ENCODE data around the gene ADA.

The ADA gene

DNA sequence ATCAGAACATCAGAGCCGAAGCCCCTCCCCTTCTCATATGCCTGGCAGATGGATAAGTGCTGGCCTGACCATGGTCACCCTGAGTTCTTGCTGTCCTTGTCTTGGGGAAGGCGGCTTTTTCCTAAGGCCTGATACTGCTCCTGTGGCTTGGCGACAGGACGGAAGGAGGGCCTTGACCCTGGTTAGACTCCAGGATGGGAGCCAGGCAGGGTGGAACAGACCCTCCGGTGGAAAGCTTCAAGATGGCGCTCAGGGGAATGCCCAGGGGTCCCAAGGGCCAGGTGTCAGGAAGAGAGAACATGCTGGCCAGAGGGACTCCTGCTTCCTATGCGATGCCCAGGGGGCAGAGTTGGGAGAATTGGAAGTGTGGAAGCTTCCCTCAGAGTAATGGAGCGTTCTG is 29.6 kb downstream of the ADA start:
- DNase-seq: no peak

DNA sequence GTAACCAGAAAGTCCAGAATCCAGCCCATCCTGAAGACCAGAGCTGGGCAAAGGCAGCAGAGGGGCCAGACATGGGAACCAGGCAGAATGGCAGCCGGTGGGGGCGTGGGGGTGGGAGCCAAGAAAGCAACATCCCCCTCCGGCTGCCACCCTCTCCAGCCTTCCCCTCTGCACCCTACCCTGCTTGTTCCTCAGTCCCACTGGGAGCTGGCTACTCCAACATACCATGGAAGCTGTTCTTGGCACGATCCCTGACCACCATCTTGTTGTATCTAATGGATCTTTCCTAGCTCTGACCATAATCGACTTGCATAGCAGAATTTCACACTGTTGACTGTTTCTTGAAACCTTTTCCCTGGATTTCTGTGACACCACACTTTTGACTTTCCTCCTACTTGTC is 30.2 kb downstream of the ADA start:
- DNase-seq: no peak

DNA sequence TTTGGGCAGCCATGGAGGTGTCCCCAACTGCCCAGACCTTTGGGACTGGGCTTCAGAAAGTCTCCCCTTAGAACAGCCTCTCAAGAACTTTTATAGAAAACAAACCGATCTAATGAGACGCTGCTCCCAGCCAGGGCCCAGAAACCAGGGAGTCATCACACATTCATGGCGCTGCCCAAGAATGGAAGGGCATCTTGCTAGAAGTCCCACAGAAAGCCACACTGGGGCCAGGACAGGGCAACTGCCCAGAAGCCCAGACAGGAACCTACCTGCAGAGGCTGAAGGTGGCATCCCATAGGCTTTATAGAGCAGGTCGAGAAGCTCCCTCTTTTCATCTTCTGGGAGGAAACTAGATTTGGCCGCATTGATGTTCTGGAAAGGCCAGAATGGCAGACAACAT is 31.5 kb downstream of the ADA start:
- no peak for DNase-seq

DNA sequence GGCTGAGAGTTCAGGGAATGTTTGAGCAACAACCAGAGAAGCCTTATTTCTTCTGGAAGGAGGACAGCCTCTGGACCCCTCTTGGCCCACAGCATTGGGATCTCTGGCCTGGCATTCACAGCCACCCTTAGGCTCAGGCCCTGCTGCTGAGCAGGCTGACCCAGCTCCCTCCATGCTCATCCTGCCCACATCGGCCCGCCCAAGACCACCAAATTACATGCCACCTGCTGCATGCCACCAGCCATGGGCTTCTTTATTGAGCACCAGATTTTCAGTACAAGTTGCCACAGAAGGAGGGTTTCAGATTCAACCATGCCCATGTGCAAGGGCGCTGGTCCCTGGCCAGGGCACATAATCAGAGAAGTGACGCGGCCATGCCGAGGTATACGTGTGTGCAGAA is 32.2 kb downstream of the ADA start:
- no peak for DNase-seq

DNA sequence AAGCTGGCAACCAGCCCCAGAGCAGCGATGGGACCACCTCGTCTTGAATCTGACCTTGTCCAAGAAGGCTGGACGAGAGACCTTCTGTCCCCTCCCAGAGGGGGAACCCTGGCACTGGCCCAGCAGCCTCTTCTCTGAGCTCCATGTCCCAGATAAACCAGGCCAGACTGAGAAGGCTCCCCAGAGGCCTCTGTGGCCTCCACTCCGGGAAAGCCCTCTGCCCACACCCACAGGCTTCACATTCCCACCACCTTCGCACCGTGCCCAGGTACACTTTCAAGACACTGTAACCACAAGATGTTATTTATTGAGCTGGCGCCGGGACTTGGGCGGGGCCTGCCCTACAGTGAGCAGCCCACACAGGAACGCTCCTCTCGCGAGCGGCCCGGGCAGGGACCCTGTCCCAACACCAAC is 33.2 kb downstream of the ADA start:
- DNase-seq: no peak

DNA sequence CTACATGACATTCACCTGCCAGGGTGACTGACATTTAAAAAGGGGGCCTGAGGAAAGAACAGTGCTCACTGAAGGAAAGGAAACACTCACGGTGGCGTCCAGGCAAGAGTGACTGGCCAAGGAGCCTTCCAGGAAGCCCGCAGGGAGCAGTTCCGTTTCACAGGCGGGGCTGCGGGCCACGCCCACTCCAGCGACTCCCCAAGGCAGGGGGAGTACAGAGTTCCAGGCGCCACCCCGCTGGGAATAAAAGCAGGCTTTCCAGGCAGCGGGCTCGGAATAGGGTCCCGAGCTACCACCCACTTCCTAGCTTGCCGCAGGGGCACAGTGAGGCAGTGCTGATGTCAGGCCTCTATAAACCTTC is 34.9 kb downstream of the ADA start:
- peak; percentile 7 for DNase-seq

DNA sequence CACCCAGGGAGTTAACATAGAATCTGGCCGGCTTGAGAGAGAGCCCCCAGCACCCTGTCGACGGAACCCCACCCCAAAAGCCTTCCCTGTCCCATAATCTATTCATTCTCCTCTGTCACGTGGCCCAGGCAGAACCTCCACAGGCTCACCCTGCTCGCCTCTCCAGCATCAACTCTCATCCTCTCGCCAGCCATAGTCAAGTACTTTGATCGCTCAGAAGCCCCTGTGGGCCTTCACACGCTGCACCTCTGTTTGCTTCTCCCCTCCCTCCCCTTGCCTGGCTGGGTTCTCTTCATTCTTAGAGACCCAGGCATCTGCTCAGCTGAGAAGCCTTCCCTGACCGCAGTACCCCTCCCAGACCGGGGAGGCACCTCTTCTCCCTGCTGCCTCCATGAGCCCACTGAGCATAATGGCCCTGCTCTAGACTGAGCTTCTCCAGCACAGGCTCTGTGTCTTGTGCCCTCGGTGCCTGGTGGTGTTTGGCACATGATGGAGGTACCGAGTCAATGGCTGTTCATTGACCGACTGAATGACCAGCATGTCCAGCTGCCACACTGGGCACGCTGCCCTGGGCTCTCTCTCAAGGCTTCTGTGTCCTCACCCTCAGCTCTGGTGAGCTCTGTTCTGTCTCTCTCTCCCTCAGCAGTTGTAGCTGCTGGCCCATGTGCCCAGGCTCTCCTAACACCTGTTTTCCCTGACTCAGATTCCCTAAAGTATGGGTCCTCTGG is 35.5 kb downstream of the ADA start:
- peak; percentile 3 for DNase-seq

DNA sequence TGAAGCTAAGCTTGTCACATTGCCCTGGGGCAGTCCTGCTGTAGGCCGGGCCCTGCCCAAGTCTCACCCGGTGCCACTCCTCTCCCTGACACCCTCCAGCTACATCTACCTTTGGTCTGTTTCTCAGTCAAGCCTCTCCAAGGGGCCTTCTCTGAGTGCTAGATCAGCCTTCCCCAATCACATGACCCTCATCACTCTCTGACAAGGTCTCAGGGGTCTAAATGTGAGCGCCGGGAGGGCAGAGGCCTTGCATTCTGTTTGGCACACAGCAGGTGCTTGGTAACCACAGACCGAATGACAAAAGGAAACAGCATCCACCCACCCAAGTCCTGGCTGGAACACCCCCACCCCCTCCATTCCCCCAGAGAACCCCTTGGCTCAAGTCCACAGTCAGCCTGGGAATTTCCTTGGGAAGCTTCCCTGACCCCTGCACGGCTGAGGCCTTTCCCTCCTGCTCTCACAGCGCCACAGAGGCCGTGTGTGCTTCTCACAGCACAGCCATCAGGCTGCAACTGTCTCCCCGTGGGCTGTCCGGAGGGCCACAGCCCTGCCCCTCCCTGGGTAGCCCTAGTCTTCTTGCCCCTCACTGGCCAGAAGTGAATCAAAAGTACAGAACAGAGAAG is 36.2 kb downstream of the ADA start:
- peak; percentile 31 for DNase-seq

DNA sequence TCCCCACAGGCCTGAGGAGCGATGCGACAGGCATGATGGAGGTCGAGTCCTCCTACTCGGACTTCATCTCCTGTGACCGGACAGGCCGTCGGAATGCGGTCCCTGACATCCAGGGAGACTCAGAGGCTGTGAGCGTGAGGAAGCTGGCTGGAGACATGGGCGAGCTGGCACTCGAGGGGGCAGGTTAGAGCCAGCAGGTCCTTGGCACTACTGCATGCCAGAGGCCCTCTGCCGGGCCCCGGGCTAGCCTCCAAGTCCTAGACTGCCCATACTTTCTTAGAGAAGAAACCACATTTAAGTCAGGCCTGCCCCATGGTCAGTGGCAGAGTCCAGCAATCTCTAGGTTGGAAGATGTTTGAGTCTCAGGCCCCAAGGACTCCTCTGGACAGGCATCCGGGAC is 37.0 kb downstream of the ADA start:
- DNase-seq: no peak

DNA sequence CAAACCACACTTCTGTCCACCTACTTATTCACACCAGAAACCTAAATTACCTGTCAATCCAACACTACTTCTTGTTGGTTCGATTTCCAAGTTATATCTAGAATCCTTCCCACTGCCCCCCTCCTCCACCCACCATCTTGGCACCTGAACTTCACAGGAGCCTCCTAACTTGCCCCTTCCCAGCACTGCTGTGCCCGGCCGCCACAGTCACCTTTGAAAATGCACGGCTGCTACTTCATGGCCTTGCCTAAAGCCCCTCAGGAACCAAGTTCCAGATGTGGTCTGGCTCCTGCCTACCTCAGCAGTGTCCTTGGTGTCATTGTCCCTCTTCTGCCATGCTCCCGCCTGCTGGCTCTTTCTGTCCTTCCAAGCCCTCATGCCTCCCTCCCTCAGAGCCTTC is 37.9 kb downstream of the ADA start:
- DNase-seq: no peak

DNA sequence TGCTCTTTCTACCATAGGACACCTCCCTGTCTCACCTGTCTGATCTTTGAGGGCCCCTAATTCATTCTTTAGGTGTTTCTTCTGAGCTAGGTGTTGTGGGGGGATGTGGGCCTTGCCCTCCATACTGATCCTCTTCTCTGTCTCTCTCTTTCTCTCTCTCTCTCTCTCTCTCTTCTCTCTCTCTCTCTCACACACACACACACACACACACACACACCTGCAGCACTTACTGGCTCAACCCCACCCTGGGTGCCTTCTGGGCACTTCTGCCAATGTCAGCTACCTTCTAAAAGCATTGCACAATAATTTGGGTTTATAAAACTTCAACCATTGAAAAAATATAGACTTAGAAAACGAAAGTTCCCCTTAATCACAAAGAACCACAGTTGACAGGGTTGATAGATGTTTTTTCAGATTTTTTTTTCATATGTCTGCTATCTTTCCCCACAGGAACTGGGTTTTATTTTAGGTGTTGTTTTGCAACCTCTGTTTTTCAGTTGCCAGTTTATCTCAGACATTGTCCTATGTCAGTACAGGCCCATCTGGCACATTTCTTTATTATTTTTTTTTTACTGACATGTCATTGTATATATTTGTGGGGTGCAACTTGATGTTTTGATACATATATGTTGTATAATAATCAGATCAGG is 41.1 kb downstream of the ADA start:
- DNase-seq: no peak

DNA sequence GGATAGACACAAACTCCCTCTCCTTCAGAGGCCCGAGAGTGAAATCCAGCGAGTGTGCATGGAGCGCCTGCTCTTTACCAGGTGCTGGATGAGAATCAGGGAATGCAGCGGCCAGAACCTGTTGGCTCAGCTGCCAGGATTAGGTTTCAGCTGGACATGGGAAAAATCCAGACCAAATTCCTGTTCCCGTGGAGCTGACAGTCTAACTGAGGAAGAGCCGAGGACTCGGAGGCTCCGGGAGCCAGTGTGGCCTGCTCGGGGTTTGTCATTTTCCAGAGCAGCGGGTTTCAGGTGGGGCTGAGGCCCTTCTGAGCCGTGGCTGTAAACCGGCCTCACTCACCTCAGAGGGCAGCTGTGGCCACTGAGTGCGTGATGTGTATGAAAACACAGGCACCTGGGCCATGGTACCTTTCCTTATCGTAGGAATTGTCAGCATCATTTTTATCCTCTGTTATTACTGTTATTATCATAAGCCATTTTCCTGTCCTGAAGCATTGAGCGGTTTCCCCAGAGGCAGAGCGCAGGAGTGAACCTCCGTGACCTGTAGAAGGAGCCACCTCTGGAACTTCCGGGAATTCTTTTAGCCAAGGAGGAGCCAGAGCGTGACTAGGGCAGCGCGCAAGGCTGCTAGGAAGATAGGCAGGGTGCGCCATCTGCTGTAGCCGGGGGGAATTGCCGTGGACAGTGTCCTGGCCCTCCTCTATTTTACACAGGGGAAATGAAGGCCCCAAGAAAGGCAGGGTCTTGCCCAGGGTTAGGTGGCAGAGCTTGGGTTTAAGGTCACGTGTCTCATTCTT is 41.8 kb downstream of the ADA start:
- peak; percentile 85 for DNase-seq

DNA sequence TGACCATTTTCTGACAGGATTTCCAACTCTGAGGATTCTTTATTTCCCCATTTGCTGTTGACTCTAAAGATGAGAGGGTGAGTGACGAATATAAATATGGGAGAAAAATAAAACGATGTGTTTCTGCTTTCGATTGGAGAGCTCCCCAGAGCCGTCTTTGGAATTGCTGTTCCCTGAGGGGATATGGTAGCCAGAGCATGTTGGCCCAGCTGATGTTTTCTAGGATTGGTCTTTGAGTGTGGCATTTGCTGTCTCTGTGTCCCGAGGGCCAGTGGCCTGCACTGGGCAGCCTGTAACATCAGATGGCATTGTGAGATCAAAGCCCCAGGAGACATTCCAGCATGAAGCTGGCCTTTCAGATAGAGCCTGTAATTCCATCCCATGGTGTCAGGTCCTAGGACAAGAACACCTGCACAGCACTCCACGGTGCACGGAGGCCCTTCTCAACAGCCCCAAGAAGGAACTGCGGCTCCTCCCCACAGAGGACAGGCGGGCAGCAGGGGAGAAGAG is 42.4 kb downstream of the ADA start:
- DNase-seq: no peak

DNA sequence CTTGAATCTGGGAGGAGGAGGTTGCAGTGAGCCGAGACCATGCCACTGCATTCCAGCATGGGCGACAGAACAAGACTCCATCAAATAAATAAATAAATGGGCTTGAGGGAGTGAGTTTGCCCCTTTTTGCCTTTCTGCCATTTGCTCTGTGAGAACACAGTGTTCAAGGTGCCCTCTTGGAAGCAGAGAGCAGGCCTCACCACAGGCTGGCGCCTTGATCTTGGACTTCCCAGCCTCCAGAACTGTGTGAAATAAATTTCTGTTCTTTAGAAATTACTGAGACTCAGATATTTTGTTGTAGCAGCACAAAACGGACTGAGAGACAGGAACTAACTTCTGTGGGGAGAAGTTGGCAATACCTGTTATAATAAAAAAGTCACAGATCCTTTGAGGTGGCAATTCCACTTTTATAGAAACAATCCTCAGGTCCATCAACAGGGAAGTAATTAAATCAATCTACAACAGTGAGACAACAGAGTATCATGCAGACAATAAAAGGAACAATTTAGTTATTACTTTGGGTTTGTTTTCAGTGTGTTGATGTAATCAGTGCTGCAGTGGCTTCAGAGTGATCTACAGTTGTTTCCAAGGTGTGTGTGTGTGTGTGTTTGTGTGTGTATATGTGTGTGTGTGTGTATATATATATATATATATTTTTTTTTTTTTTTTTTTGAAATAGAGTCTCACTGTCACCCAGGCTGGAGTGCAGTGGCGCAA is 44.6 kb downstream of the ADA start:
- no peak for DNase-seq

DNA sequence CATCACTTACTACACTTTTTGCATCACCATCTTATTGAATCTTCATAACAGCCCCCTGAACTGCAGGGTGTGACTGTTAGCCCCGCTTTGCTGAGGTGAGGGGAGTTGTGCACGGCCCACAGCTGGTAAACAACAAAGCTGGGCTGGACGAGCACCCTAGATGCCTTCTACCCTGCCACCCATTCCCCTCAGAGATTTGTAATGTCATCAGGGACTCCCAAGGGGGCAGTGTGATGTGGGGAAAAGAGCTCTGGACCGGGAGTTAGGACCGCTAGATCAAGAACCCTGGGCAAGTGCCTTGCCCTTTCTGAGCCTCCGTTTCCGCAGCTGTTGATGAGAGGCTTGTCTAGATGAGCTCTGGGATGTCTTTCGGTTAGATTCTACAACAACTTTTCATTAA is 48.2 kb downstream of the ADA start:
- peak; percentile 4 for DNase-seq

DNA sequence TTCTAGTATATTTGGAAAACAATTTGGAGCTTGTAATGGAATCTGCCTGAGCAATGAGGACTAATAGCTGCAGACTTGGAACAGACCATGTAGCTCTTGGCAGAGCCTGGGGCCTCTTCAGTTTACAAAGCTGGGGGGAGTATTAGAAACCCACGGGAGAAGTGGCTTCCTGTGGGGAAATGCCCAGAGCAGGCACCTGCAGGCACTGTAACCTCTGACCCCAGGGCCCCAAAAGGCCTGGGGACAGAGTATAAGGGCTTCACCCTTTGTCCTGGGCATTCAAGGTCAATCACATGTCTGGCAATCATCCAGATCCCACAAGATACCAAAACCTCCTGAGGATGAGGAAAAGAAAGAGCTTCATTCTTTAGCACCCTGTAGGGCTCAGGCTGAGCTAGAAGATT is 49.7 kb downstream of the ADA start:
- no peak for DNase-seq

DNA sequence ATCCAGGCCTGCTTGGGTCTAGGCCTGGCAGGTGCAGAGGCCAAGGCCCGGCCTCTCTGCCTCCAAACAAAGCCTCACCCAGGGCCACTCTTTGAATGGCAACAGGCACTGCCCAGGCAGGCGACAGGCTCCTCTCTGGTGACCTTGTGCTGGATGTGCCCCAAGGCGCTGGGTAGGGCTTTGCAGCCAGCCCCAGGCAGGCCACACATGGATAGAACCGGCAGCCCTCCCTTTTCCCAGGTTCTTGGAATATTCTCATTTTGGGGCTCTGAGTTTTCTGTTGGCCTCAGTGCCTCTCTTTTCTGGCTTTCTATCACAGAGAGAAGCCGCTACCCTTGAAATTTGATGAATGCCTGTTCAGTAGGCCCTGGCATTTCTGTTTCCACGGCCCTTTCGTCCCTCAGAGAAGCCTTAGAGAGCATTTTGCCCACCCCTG is 50.2 kb downstream of the ADA start:
- no peak for DNase-seq

DNA sequence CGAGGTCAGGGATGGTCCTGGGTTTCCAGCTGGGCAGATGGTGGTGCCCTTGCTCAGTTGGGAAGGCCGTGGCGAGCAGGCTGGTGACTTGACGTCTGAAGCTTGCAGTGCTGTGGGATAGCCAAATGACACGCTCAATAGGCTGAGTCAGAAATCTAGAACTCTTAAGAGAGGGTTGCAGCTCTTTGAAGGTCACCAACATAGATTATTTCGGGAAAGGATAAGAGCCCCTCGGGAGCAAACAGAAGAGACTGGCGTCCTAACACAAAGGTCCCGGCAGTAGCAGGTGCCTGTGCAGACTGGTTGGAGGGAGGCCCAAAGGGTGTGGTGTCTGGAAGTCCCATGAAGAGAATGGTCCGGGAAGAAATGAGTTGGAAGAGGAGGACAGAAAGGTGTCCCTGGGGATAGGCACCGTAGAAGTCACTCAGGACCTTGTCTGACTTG is 50.7 kb downstream of the ADA start:
- no peak for DNase-seq

DNA sequence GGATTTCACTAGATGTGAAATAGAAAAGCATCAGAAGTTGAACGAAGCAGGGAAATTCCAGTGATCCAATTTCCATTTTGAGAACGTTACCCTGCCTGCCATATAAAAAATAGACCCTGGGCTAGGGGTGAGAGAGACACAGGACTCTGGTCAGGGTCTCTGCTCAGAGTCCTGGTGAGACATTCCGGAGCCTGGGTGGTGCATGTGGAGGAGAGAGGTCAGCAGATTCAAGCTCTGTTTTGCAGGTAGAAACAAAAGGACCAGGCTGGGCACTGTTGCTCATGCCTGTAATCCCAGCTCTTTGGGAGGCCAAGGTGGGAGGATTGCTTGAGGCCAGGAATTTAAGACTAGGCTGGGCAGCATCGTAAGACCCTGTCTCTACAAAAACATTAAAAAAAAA is 51.2 kb downstream of the ADA start:
- DNase-seq: no peak

DNA sequence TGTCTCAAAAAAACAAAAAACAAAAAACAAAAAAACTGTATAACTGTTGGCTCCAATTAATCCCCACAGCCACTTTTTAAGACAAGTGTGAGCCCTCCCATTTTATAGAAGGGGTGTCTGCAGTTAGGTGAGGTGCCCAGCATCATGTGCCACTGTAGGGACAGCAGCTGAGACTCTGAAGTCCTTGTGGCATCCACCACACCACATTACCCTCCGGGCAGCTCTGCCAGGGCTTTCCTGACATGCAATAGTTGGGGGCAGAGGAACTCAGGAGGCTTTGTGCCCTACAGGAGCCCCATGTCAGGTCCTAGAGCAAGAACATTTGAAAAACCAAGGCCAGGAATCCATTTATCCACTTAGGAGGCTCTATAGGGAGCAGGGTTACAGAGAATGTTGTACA is 51.8 kb downstream of the ADA start:
- DNase-seq: no peak

DNA sequence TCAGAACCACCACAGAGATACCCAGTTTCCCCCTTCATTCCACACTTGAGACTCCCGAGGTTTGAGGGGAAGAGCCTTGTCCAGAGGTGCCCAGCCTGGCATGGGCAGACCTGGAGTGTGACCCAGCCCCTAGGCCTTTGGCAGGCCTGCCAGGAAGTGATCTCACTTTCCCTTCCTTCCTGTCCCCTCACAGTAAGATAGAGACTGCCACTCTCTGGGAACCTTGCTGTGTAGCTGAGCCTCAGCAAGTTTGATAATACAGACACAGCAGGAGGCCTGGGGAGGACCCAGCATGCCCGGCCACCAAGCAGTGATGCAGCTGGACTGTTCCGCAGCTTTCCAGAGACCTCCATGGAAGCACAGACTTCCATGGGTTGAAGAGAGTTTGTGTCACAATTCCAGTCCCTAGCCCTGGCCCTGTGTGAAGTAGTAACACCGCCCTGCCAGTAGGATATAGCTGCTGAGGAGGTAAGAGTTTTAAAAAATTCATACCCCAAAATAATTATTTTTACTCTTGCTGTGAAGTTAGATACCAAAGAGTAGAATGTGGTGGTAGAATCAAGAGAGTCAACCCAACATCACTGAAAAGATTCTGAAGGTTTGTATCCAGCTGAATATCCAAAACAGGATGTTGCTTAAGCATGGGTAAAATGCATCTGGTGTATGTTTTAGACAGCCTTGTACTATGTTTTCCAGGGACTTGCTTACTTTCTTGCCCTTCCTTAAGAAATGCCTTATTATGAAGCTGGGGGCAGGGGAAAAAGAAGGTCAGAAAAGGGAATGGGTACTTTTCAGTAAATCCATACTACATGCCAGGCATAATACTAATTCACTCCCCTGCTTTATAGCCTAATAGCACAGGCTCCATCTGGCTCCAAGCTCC is 52.8 kb downstream of the ADA start:
- DNase-seq: peak; percentile 5

DNA sequence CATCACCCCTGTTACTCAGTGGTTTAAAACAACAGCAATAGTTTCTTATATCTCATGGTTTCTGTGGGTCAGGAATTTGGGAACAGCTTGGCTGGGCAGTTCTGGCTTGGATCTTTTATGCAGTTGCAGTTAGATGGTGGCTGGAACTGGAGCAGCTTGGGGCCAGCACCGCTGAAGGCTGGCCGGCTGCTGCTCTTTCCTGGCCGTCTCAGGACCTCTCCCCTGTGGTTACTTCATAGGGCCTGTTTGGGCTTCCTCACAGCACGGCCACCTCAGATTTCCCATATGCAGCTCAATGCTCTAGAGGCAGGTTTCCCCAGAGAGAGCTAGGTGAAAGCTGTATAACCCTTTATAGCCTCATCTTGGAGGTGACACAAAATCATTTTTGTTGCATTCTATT is 53.6 kb downstream of the ADA start:
- DNase-seq: no peak
